Measurements from ENCODE around the gene ZNF358. TPM values are rescaled to one million over a fixed set of nuclear protein-coding genes. Genes with fewer than 3 reads are reported as not detected.

The ZNF358 gene
- total and polyA plus RNA-seq, 5 donors: 101 to 143 (median 119) TPM

DNA sequence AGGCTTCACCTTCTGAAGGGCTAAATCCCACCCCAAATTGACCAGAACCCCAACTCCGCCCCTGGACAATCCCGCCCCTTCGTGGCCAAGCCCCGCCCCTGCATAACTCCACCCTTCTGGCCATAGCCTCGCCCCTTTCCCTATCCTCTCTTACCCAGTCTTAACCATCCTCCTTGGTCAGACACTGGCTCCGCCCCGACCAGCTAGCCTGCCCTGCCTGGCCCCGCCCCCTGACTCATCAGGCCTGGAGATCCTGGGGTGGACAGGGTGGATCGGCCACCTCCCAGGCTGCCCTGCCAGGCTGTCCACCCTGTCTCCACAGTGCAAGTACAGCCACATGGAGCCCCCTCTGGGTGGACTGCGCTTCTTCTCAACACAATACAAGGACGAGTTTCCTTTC lies 8.0 kb upstream of the ZNF358 start:
- H3K27me3 ChIP-seq (ENCODE audit: control insufficient read depth, insufficient read depth): no peaks in the 10 kb centered on the region
- H3K4me3 ChIP-seq (ENCODE audit: low read length): no peak overlapping the region
- H3K4me1 ChIP-seq (ENCODE audit: control insufficient read depth, insufficient read depth, low read length): no peaks in the 10 kb centered on the region
- peak; percentile 63 to 82 for ATAC-seq
- 44% methylated on average over 11 of the region's 11 CpGs for WGBS
- H3K9me3 ChIP-seq (ENCODE audit: control insufficient read depth, low read length): no peaks in the 10 kb centered on the region
- DNase-seq: peak; percentile 88 to 90 (median 90)
- H3K27ac ChIP-seq (ENCODE audit: low read length): no peak overlapping the region
- intact Hi-C loops (cut with DNase I): no loop called here

DNA sequence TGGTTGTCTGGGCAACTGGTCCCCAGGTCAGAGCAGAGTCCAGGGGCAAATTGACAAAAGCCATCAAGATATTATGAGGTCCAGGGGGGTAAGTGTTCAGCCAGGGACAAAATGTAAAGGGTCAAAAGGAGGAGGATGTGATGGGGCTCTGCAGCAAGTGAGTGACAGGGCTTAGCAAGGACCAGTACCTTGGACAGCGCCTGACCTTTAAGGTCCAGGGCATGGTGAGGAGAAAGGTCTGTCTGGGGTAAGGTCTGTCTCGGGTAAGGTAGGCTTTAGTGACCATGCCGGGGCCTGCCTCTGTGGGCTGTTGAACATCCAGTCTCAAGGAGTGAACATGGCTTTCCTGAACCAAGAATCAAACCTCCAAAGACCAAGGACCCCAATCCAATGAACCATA lies 6.3 kb upstream of the ZNF358 start:
- H3K4me1 ChIP-seq (ENCODE audit: control insufficient read depth, insufficient read depth, low read length): no peaks in the 10 kb centered on the region
- no peak for ATAC-seq
- H3K27ac ChIP-seq (ENCODE audit: low read length): no peak overlapping the region
- no peak overlapping the region for H3K4me3 ChIP-seq (ENCODE audit: low read length)
- intact Hi-C loops (cut with DNase I): no loop called here
- 15% methylated on average over 3 of the region's 3 CpGs for WGBS
- no peaks in the 10 kb centered on the region for H3K9me3 ChIP-seq (ENCODE audit: control insufficient read depth, low read length)
- no peaks in the 10 kb centered on the region for H3K27me3 ChIP-seq (ENCODE audit: control insufficient read depth, insufficient read depth)
- DNase-seq: no peak

DNA sequence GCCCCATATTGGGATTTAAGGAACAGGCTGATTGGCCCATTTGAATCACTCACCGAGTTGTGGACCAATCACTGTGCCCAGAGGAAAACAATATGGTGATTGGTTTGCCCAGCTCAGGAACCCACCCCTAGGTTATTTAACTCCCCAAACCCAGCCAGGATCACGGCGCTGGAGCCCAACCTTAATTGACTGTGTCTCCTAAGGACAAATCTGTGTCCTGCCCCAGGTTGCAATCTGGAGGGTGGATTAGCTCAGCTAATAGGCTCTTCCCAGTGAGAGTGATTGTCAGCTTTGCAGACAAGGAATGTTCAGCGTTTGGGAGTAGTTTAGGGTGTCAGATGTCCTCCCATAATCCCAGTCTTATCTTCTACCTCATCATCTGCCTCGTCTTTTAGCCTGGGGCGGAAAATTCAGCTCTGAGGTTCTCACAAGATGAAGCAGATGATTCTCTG lies 3.5 kb upstream of the ZNF358 start:
- no peaks in the 10 kb centered on the region for H3K27me3 ChIP-seq (ENCODE audit: control insufficient read depth, insufficient read depth)
- no peak overlapping the region for H3K4me3 ChIP-seq (ENCODE audit: low read length)
- no peak for DNase-seq
- ATAC-seq: no peak
- intact Hi-C loops (cut with DNase I): no loop called here
- H3K9me3 ChIP-seq (ENCODE audit: control insufficient read depth, low read length): no peaks in the 10 kb centered on the region
- 56% methylated on average over 6 of the region's 6 CpGs for WGBS
- peaks cover 7% of the 10 kb centered on the region for H3K4me1 ChIP-seq (ENCODE audit: control insufficient read depth, insufficient read depth, low read length)
- H3K27ac ChIP-seq (ENCODE audit: low read length): no peak overlapping the region

DNA sequence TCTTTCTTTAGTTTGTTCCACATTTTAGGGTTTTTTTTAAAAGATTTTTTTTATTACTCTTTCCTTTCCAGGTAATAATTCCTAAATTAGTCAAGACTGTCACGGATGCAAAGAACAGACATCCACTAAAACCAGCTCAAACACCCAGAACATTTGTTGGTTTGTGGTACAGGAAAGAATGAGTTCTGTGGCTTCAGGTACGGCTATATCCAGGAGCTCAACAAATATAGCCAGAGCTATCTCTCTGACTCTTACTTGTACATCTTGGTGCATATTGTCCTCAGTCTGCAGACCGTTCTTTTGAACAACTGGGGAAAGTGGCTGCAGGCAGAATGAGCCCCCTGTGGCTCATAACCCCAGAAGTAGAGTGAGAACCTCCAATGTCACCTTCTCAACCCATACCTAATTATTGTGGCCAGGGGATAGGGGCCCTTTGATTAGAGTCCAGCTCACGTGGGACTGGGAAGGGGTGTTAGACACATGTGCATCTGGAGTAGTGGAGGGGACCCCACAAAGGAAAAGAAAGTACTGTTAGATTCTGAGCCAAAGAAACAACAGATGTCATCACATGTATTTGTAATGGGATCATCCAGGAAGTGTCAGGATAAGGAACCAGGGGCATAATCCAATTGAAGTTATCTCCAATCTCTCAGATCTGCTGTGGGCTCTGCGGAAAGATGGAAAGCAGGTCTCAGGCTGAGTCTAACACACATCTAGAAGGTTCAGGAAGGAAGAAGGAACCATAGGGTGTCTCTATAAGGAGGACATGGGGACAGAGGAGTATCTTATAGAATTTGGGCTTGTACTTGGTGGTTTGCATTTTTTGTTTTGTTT lies 1.9 kb upstream of the ZNF358 start:
- no peak overlapping the region for H3K4me3 ChIP-seq (ENCODE audit: low read length)
- no peaks in the 10 kb centered on the region for H3K27me3 ChIP-seq (ENCODE audit: control insufficient read depth, insufficient read depth)
- ATAC-seq (no peak), DNase-seq (no peak)
- H3K9me3 ChIP-seq (ENCODE audit: control insufficient read depth, low read length): no peaks in the 10 kb centered on the region
- intact Hi-C loops (cut with DNase I): no loop called here
- peaks cover 7% of the 10 kb centered on the region for H3K4me1 ChIP-seq (ENCODE audit: control insufficient read depth, insufficient read depth, low read length)
- 82% methylated on average over 5 of the region's 5 CpGs for WGBS
- no peak overlapping the region for H3K27ac ChIP-seq (ENCODE audit: low read length)

DNA sequence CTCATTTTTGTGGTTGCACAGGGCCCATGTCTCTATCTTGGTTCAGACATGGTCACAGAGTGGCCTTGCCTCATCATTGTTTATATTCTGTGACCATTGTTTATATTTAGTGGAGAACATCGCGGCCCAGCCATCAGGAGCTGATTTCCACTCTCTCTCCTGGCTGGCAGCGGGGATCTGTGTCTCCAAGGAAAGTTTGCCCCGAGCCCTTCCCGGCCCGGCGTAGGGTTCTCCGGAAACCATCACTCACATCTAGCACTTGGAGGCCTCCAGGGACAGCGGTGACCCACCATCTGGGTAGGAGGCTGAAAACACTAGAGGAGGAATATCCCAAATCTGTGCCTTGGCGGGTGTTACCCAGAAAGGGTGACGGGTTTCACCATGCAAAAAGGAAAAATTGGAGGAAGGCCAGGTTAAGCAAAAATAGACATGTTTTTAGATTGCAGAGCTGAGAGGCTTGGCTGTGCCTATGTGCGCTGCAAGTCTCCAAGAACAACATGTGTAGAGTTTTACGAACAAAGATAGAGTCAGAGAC lies 726 bp upstream of the ZNF358 start:
- intact Hi-C loops (cut with DNase I): no loop called here
- Histone ChIP-seq H3K27ac (ENCODE audit: low read length) (peak overlapping the region; percentile 93), H3K4me3 (ENCODE audit: low read length) (no peak overlapping the region), H3K9me3 (ENCODE audit: control insufficient read depth, low read length) (no peaks in the 10 kb centered on the region), H3K4me1 (ENCODE audit: control insufficient read depth, insufficient read depth, low read length) (peaks cover 7% of the 10 kb centered on the region), H3K27me3 (ENCODE audit: control insufficient read depth, insufficient read depth) (no peaks in the 10 kb centered on the region)
- 39% methylated on average over 13 of the region's 13 CpGs for WGBS
- ATAC-seq: peak; percentile 60 to 81
- DNase-seq: peak; percentile 65 to 87 (median 81)

DNA sequence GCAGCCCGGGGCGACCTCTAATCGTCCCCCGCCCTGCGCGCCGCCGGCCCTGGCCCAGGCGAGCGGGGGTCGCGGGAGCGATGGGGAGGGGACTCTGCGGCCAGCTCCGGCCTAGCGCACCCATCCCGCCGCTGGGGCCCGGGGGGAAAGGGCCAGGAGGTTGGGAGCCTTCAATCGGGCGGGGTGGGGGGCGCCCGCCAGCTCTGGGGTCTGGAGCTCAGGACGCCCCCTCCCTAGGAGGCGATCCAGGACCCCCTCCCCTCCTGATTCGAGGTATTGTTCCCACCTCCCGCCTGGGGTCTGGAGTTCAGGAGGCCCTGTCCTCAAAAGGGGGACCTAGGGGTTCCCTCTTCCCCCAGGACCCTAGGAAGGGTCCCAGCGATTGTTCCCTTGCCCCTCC lies 430 bp downstream of the ZNF358 start:
- peak overlapping the region; percentile 83 for H3K27ac ChIP-seq (ENCODE audit: low read length)
- intact Hi-C loops (cut with DNase I): no loop called here
- no peak for ATAC-seq
- H3K9me3 ChIP-seq (ENCODE audit: control insufficient read depth, low read length): no peaks in the 10 kb centered on the region
- H3K27me3 ChIP-seq (ENCODE audit: control insufficient read depth, insufficient read depth): no peaks in the 10 kb centered on the region
- H3K4me1 ChIP-seq (ENCODE audit: control insufficient read depth, insufficient read depth, low read length): peaks cover 7% of the 10 kb centered on the region
- peak in 1 of 3 donors; percentile 74 for DNase-seq
- 2% methylated on average over 28 of the region's 28 CpGs for WGBS
- H3K4me3 ChIP-seq (ENCODE audit: low read length): peak overlapping the region; percentile 97

DNA sequence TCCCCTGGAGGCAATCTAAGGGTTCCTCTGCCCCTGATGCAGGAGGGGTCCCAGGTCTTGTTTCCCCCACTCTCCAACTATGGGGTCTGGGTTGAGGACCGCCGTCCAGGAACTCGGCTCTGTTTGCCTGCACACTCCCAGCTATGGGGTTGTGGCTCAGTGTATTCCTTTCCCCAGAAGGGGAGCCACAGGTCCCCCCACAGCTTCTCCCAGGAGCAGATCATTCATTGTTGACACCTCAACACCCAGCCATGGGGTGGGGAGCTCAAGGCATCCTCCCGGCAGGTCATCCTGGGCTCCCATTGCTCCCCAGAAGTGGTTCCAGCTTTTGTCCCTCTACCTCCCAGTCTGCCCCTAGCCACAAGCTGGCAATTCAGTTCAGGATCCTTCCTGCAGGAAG lies 975 bp downstream of the ZNF358 start:
- DNase-seq (peak in 1 of 3 donors; percentile 29), ATAC-seq (no peak)
- H3K4me3 ChIP-seq (ENCODE audit: low read length): peak overlapping the region; percentile 97
- H3K9me3 ChIP-seq (ENCODE audit: control insufficient read depth, low read length): no peaks in the 10 kb centered on the region
- no peaks in the 10 kb centered on the region for H3K27me3 ChIP-seq (ENCODE audit: control insufficient read depth, insufficient read depth)
- intact Hi-C loops (cut with DNase I): no loop called here
- 40% methylated on average over 4 of the region's 4 CpGs for WGBS
- H3K4me1 ChIP-seq (ENCODE audit: control insufficient read depth, insufficient read depth, low read length): peaks cover 10% of the 10 kb centered on the region
- H3K27ac ChIP-seq (ENCODE audit: low read length): peak overlapping the region; percentile 83

DNA sequence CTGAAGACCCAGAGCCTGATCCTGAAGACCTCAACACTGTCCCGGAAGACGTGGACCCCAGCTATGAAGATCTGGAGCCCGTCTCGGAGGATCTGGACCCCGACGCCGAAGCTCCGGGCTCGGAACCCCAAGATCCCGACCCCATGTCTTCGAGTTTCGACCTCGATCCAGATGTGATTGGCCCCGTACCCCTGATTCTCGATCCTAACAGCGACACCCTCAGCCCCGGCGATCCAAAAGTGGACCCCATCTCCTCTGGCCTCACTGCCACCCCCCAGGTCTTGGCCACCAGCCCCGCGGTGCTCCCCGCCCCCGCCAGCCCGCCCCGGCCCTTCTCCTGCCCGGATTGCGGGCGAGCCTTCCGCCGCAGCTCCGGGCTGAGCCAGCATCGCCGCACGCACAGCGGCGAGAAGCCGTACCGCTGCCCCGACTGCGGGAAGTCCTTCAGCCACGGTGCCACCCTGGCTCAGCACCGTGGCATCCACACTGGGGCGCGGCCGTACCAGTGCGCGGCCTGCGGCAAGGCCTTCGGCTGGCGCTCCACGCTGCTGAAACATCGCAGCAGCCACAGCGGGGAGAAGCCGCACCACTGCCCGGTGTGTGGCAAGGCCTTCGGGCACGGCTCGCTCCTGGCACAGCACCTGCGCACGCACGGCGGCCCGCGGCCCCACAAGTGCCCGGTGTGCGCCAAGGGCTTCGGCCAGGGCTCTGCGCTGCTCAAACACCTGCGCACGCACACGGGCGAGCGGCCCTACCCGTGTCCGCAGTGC lies 3.6 kb downstream of the ZNF358 start:
- no peak overlapping the region for H3K27ac ChIP-seq (ENCODE audit: low read length)
- H3K4me1 ChIP-seq (ENCODE audit: control insufficient read depth, insufficient read depth, low read length): peaks cover 14% of the 10 kb centered on the region
- DNase-seq (peak in 2 of 3 donors; percentile 60 to 63), ATAC-seq (no peak)
- intact Hi-C loops (cut with DNase I): loop anchor here in 1 of 4 donors (10.0 kb wide), 1 partner anchor 125 kb away; no protein-coding TSS in a partner anchor
- no peak overlapping the region for H3K4me3 ChIP-seq (ENCODE audit: low read length)
- H3K9me3 ChIP-seq (ENCODE audit: control insufficient read depth, low read length): no peaks in the 10 kb centered on the region
- no peaks in the 10 kb centered on the region for H3K27me3 ChIP-seq (ENCODE audit: control insufficient read depth, insufficient read depth)
- WGBS: 97% methylated on average over 74 of the region's 74 CpGs

DNA sequence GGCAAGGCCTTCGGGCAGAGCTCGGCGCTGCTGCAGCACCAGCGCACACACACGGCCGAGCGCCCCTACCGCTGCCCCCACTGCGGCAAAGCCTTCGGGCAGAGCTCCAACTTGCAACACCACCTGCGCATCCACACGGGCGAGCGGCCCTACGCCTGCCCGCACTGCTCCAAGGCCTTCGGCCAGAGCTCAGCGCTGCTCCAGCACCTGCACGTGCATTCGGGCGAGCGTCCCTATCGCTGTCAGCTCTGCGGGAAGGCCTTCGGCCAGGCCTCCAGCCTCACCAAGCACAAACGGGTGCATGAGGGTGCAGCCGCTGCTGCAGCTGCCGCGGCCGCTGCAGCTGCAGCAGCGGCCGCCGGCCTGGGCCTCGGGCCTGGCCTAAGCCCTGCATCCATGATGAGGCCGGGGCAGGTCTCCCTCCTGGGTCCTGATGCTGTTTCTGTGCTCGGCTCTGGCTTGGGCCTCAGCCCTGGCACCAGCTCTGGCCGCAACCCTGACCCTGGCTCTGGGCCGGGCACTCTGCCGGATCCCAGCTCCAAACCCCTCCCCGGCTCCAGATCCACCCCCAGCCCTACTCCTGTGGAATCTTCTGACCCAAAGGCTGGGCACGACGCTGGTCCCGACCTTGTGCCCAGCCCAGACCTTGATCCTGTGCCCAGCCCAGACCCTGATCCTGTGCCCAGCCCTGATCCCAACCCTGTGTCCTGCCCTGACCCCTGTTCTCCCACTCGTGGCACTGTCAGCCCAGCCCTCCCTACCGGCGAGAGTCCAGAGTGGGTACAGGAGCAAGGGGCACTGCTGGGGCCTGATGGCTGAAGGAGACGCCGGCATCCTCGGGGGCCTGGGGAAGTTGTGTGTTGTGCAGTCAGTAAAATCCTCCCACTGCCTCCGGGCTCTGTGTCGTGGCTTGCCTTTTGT lies 4.5 kb downstream of the ZNF358 start:
- Histone ChIP-seq H3K4me1 (ENCODE audit: control insufficient read depth, insufficient read depth, low read length) (peaks cover 11% of the 10 kb centered on the region), H3K27ac (ENCODE audit: low read length) (no peak overlapping the region), H3K9me3 (ENCODE audit: control insufficient read depth, low read length) (no peaks in the 10 kb centered on the region), H3K27me3 (ENCODE audit: control insufficient read depth, insufficient read depth) (no peaks in the 10 kb centered on the region), H3K4me3 (ENCODE audit: low read length) (no peak overlapping the region)
- intact Hi-C loops (cut with DNase I): loop anchor here in 1 of 4 donors (10.0 kb wide), 1 partner anchor 126 kb away; no protein-coding TSS in a partner anchor
- WGBS: 89% methylated on average over 51 of the region's 51 CpGs
- DNase-seq (peak in 2 of 3 donors; percentile 55 to 56), ATAC-seq (no peak)

DNA sequence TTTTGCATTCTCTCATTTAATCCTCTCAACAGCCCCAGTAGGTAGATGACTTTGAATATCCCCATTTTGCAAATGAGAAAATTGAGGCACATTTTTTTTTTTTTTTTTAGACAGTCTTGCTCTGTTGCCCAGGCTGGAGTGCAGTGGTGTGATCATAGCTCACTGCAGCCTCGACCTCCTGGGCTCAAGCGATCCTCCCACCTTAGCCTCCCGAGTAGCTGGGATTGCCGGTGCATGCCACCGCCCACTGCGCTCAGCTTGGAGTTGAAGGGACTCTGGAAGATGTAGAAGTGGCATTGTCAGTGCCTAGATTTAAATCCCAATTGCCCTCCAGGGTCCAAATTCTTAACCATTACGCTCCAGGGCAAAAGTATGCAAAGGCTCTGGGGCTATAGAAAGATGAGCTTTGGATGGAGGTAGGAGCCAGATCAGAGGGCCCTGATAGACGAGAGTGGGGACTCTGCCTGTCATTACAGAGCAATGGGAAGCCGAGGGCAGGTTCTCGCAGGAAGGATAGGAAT lies 5.7 kb downstream of the ZNF358 start:
- Histone ChIP-seq H3K27me3 (ENCODE audit: control insufficient read depth, insufficient read depth) (no peaks in the 10 kb centered on the region), H3K27ac (ENCODE audit: low read length) (peak overlapping the region; percentile 34), H3K9me3 (ENCODE audit: control insufficient read depth, low read length) (no peaks in the 10 kb centered on the region), H3K4me1 (ENCODE audit: control insufficient read depth, insufficient read depth, low read length) (peaks cover 11% of the 10 kb centered on the region), H3K4me3 (ENCODE audit: low read length) (peak overlapping the region; percentile 36)
- WGBS: 47% methylated on average over 10 of the region's 10 CpGs
- no peak for ATAC-seq
- intact Hi-C loops (cut with DNase I): loop anchor here in 1 of 4 donors (10.0 kb wide), 1 partner anchor 127 kb away; no protein-coding TSS in a partner anchor
- DNase-seq: peak in 2 of 3 donors; percentile 45 to 50

All from right cardiac atrium (tissue), 5 donors.